H1 (cell line): ENCODE results near the gene BHLHE23. TPM values are rescaled to one million over a fixed set of nuclear protein-coding genes. Genes with fewer than 3 reads are reported as not detected.

Experiments used
- CTCF ChIA-PET: fragments of 300-600 bp; sonication (Branson Sonifier 250); formaldehyde crosslinking; loops from one replicate; lab custom pipeline; 2021; ENCODE audit not compliant: partially characterized antibody; lab: Charles Lee
- POLR2A ChIA-PET: fragments of 300-600 bp; sonication (Branson Sonifier 250); formaldehyde crosslinking; loops from one replicate; lab custom pipeline; 2021; ENCODE audit warnings: inconsistent platforms; ENCODE audit not compliant: partially characterized antibody; lab: Charles Lee
- DNase-seq, 2 experiments: peaks; one replicate each; pipeline versions ENCODE4 v3.0.0 to v3.0.0-alpha.2; 2010 to 2022; ENCODE audit warnings: low spot score in 2 of 2, low read depth in 1 of 2, mixed read lengths in 1 of 2
- FAIRE-seq: peaks from 2 replicates; lab custom pipeline; 2011; peaks lifted over from hg19 to GRCh38; lab: Jason Lieb, UNC
- H2AFZ ChIP-seq: 2 replicates; pipeline ENCODE4 v1.8.1; 2012; ENCODE audit warnings: low read length, inconsistent platforms
- H2AK5ac ChIP-seq: 2 replicates; pipeline ENCODE4 v1.6.1; 2013; ENCODE audit warnings: low read depth, low read length
- H2BK120ac ChIP-seq: replicated peaks from 2 replicates; pipeline ENCODE3; 2013; ENCODE audit warnings: low read depth, low read length, inconsistent platforms
- H2BK12ac ChIP-seq: 2 replicates; pipeline ENCODE4 v1.6.1; 2013; ENCODE audit warnings: low read depth, low read length
- H2BK15ac ChIP-seq: 2 replicates; pipeline ENCODE4 v1.6.1; 2013; ENCODE audit warnings: low read length
- H2BK20ac ChIP-seq: 2 replicates; pipeline ENCODE4 v1.6.1; 2013; ENCODE audit warnings: low read length
- H2BK5ac ChIP-seq: 2 replicates; pipeline ENCODE4 v1.6.1; 2013; ENCODE audit warnings: low read depth, low read length
- H3K14ac ChIP-seq: 2 replicates; pipeline ENCODE4 v1.6.1; 2013; ENCODE audit warnings: inconsistent platforms; ENCODE audit not compliant: insufficient read length
- H3K18ac ChIP-seq: 2 replicates; pipeline ENCODE4 v1.6.1; 2013; ENCODE audit warnings: low read length; ENCODE audit errors: extremely low read depth
- H3K23ac ChIP-seq: 2 replicates; pipeline ENCODE4 v1.6.1; 2013; ENCODE audit warnings: inconsistent platforms; ENCODE audit not compliant: insufficient read length
- H3K23me2 ChIP-seq: 2 replicates; pipeline ENCODE4 v1.6.1; 2013; ENCODE audit warnings: low read depth, low read length
- H3K27ac ChIP-seq: 2 replicates; pipeline ENCODE4 v1.6.1; 2011; ENCODE audit warnings: low read depth, low read length, inconsistent platforms
- H3K27me3 ChIP-seq, 4 experiments: replicated peaks in 1 of 4; 1 replicate in 1 of 4; 2 replicates in 3 of 4; pipeline versions ENCODE4 v1.6.1 to v1.8.1; 2011 to 2013; ENCODE audit warnings: low read length in 3 of 4, mild to moderate bottlenecking in 3 of 4, inconsistent platforms in 2 of 4, mixed read lengths in 2 of 4, moderate library complexity in 1 of 4; ENCODE audit not compliant: control insufficient read depth in 3 of 4, insufficient read depth in 3 of 4; ENCODE audit errors: extremely low read depth in 1 of 4
- H3K36me3 ChIP-seq, 4 experiments: 2 replicates each; pipeline versions ENCODE4 v1.6.1 to v1.8.1; 2011 to 2013; ENCODE audit warnings: mild to moderate bottlenecking in 4 of 4, low read length in 3 of 4, moderate library complexity in 2 of 4, control low read depth in 1 of 4, inconsistent platforms in 1 of 4; ENCODE audit not compliant: insufficient read depth in 4 of 4, control insufficient read depth in 2 of 4
- H3K4ac ChIP-seq: replicated peaks from 2 replicates; pipeline ENCODE3; 2013; ENCODE audit warnings: low read length, low read depth, mixed read lengths, inconsistent platforms; ENCODE audit not compliant: insufficient read length
- H3K4me1 ChIP-seq, 4 experiments: replicated peaks in 1 of 4; 1 replicate in 1 of 4; 2 replicates in 3 of 4; pipeline versions ENCODE4 v1.6.1 to v1.8.1; 2011 to 2013; ENCODE audit warnings: low read length in 3 of 4, inconsistent platforms in 2 of 4, mixed read lengths in 1 of 4; ENCODE audit not compliant: insufficient read depth in 4 of 4, control insufficient read depth in 3 of 4
- H3K4me2 ChIP-seq, 2 experiments: 2 replicates each; pipeline versions ENCODE4 v1.6.1 to v1.8.1; 2011 to 2013; ENCODE audit warnings: low read depth in 2 of 2, low read length in 2 of 2, control low read depth in 1 of 2, inconsistent platforms in 1 of 2, mild to moderate bottlenecking in 1 of 2; ENCODE audit not compliant: insufficient read depth in 1 of 2
- H3K4me3 ChIP-seq, 4 experiments: fragments of 200-600, 300-600 bp in 1 of 4; sonication (generic), shearing (Covaris generic), sonication (Bioruptor Twin) in 1 of 4; 2 replicates each; pipeline versions ENCODE4 v1.5.1 to v1.8.1; 2011 to 2016; ENCODE audit warnings: low read length in 4 of 4, low read depth in 3 of 4, control low read depth in 2 of 4, inconsistent platforms in 2 of 4, mild to moderate bottlenecking in 2 of 4, mixed read lengths in 1 of 4, moderate library complexity in 1 of 4; ENCODE audit not compliant: insufficient read depth in 2 of 4; ENCODE audit errors: extremely low read depth in 1 of 4
- H3K56ac ChIP-seq: replicated peaks from 2 replicates; pipeline ENCODE3; 2013; ENCODE audit warnings: low read depth, mild to moderate bottlenecking, mixed read lengths, low read length, inconsistent platforms; ENCODE audit not compliant: insufficient read length
- H3K79me1 ChIP-seq: 2 replicates; pipeline ENCODE4 v1.6.1; 2013; ENCODE audit warnings: low read depth, low read length, control low read depth
- H3K79me2 ChIP-seq, 2 experiments: 2 replicates each; pipeline versions ENCODE4 v1.6.1 to v1.8.1; 2012 to 2013; ENCODE audit warnings: low read length in 2 of 2, mild to moderate bottlenecking in 2 of 2, inconsistent platforms in 1 of 2; ENCODE audit not compliant: insufficient read depth in 2 of 2, control insufficient read depth in 1 of 2
- H3K9ac ChIP-seq, 4 experiments: replicated peaks in 1 of 4; 1 replicate in 1 of 4; 2 replicates in 3 of 4; pipeline versions ENCODE4 v1.6.1 to v1.8.1; 2011 to 2013; ENCODE audit warnings: low read depth in 3 of 4, low read length in 3 of 4, control low read depth in 2 of 4, mild to moderate bottlenecking in 2 of 4, moderate library complexity in 2 of 4, inconsistent platforms in 1 of 4; ENCODE audit errors: extremely low read depth in 1 of 4
- H3K9me3 ChIP-seq, 2 experiments: 2 replicates each; pipeline versions ENCODE4 v1.6.1 to v1.8.1; 2012 to 2013; ENCODE audit warnings: mild to moderate bottlenecking in 2 of 2, moderate library complexity in 2 of 2, control low read depth in 1 of 2, inconsistent platforms in 1 of 2, low read depth in 1 of 2, low read length in 1 of 2, mixed read lengths in 1 of 2; ENCODE audit not compliant: insufficient read depth in 2 of 2
- H4K20me1 ChIP-seq, 2 experiments: replicated peaks in 1 of 2; 2 replicates each; pipeline versions ENCODE3 to v1.8.1; 2011 to 2013; ENCODE audit warnings: inconsistent platforms in 2 of 2, low read length in 2 of 2, mild to moderate bottlenecking in 1 of 2; ENCODE audit not compliant: insufficient read depth in 2 of 2, control insufficient read depth in 1 of 2
- H4K5ac ChIP-seq: 2 replicates; pipeline ENCODE4 v1.6.1; 2013; ENCODE audit warnings: low read length, low read depth, mixed read lengths, inconsistent platforms; ENCODE audit not compliant: insufficient read length
- H4K8ac ChIP-seq: 2 replicates; pipeline ENCODE4 v1.8.0; 2013; ENCODE audit warnings: mild to moderate bottlenecking, moderate library complexity, low read length, inconsistent platforms; ENCODE audit not compliant: insufficient read depth; ENCODE audit errors: extremely low read depth
- H4K91ac ChIP-seq: replicated peaks from 2 replicates; pipeline ENCODE3; 2013; ENCODE audit warnings: low read length, mixed read lengths, inconsistent platforms; ENCODE audit not compliant: insufficient read length
- CBX8 ChIP-seq: fragments of 300-800, 300-1000 bp; sonication (generic); IDR thresholded peaks from 2 replicates; pipeline ENCODE4 v1.7.1; 2016; ENCODE audit warnings: low read depth, low read length, borderline replicate concordance
- CEBPB ChIP-seq: IDR thresholded peaks from 2 replicates; pipeline ENCODE4 v1.6.1; 2012; ENCODE audit warnings: low read depth, low read length
- EZH2 ChIP-seq: fragments of 200-600 bp; sonication (generic); IDR thresholded peaks from 2 replicates; pipeline ENCODE4 v1.7.1; 2012; ENCODE audit warnings: low read depth, mild to moderate bottlenecking, moderate library complexity, low read length, inconsistent platforms; ENCODE audit not compliant: severe bottlenecking
- FOSL1 ChIP-seq: IDR thresholded peaks from 2 replicates; pipeline ENCODE4 v1.6.1; 2011; ENCODE audit warnings: mild to moderate bottlenecking, low read depth, low read length, moderate library complexity; ENCODE audit not compliant: insufficient read depth
- RNF2 ChIP-seq: fragments of 200-900, 300-1000 bp; sonication (generic); IDR thresholded peaks from 2 replicates; pipeline ENCODE4 v1.7.1; 2016; ENCODE audit warnings: borderline replicate concordance, low read depth, mild to moderate bottlenecking, antibody characterized with exemption, low read length; ENCODE audit not compliant: poor library complexity, severe bottlenecking; ENCODE audit errors: missing control alignments
- SUZ12 ChIP-seq: fragments of 200-600 bp; sonication (generic); IDR thresholded peaks from 2 replicates; pipeline ENCODE4 v1.6.1; 2012; ENCODE audit warnings: mild to moderate bottlenecking, inconsistent platforms, low read length, moderate library complexity, mixed read lengths
- WGBS, 2 experiments: shearing (Covaris generic) in 1 of 2; methylation state at CpG; one replicate each; pipeline versions ENCODE4 v1.1.6 to v1.1.7; 2013 to 2015; ENCODE audit warnings: low lambda C conversion rate in 2 of 2, mixed read lengths in 2 of 2, inconsistent platforms in 1 of 2, low coverage in 1 of 2, missing lambda C conversion rate in 1 of 2; ENCODE audit not compliant: insufficient replicate concordance in 2 of 2, insufficient coverage in 1 of 2, insufficient read length in 1 of 2; ENCODE audit errors: extremely low coverage in 1 of 2, missing lambda C conversion rate in 1 of 2; 5-methylcytosine and 5-hydroxymethylcytosine counted together
- polyA plus RNA-seq, 7 experiments: library from polyadenylated mRNA; depleted of rRNA in 3 of 7; stranded (reverse) in 5 of 7; unstranded in 2 of 7; fragments of >200 nt in 5 of 7; fragments of 200-250 nt in 2 of 7; gene quantifications; 1 replicate in 5 of 7; 2 replicates in 1 of 7; 4 replicates in 1 of 7; pipeline versions ENCODE4 v1.2.1 to v1.2.3, GENCODE V29; 2011 to 2013; ENCODE audit warnings: missing spikeins in 2 of 7, mixed read lengths in 2 of 7
- total RNA-seq: library from RNA; stranded (reverse); fragmentation: NEBNext Ultra II Directional; extraction: Animal tissue kit (Norgen Biotek cat#: 25700); gene quantifications from 2 replicates; pipeline ENCODE4 v1.2.1, GENCODE V29; 2021

BHLHE23 gene
- total and polyA plus RNA-seq, 2 of the 8 experiments (the other 6 are each of a cell fraction or from before 2014, with no cell fraction given), result 0.47 TPM; not detected in 1

- H3K23me2 ChIP-seq, result peaks cover 13% of the 10 kb centered on the region; the same call in 1 of the 2 replicates
- DNase-seq (no peak), FAIRE-seq (no peak)
- H3K4me1 ChIP-seq, result peaks cover 2 to 20% (median 11%) of the 10 kb centered on the region in 4 experiments
- H3K36me3 ChIP-seq, result no peaks in the 10 kb centered on the region
- peak overlapping the region; percentile 13; the same call in 1 of the 2 replicates for H2BK20ac ChIP-seq
- POLR2A ChIA-PET, result interaction anchor here (0.8 to 1.8 kb wide), 6 partner anchors 26 to 55 kb away, joined by 3 to 12 read pairs (median 4); partner anchors contain the start of gene BHLHE23
- no peaks in the 10 kb centered on the region for H3K79me1 ChIP-seq
- no peaks in the 10 kb centered on the region for H3K79me2 ChIP-seq
- H3K27ac ChIP-seq, result no peak overlapping the region
- no peak overlapping the region for H3K9ac ChIP-seq
- H2AK5ac ChIP-seq, result no peak overlapping the region
- H2AFZ ChIP-seq, result no peak overlapping the region
- peaks cover 8 to 37% (median 23%) of the 10 kb centered on the region in 4 experiments for H3K27me3 ChIP-seq
- no peak overlapping the region for H3K14ac ChIP-seq
- H3K18ac ChIP-seq, result peak overlapping the region; percentile 60
- H2BK120ac ChIP-seq, result no peak overlapping the region
- no peak overlapping the region for H3K56ac ChIP-seq
- no peak overlapping the region; the same call in 1 of the 2 replicates for H2BK5ac ChIP-seq
- H4K5ac ChIP-seq, result no peak overlapping the region
- H2BK12ac ChIP-seq, result peak overlapping the region; percentile 90; the same call in 1 of the 2 replicates
- no peak overlapping the region for H3K4ac ChIP-seq
- H3K4me2 ChIP-seq, result peak overlapping the region; percentile 18 to 69
- H4K8ac ChIP-seq, result no peak overlapping the region
- no peak overlapping the region for H2BK15ac ChIP-seq
- peak overlapping the region; percentile 13 to 55 (median 24); a peak in 6 of 8 replicates for H3K4me3 ChIP-seq
- no peak overlapping the region for H3K23ac ChIP-seq
- 14% methylated on average over 34 of the region's 48 CpGs; no CpG with 5 or more reads in 1 of the 2 experiments for WGBS, 2 experiments
- peak overlapping the region; percentile 30 for H4K91ac ChIP-seq
- peaks cover 0 to 9% of the 10 kb centered on the region in 2 experiments for H4K20me1 ChIP-seq
- no peak for TF ChIP-seq FOSL1
- TF ChIP-seq CBX8, result no peak
- TF ChIP-seq SUZ12, result peak; percentile 48; the same call in 1 of the 2 replicates
- TF ChIP-seq EZH2, result peak; percentile 31
- no peak for TF ChIP-seq CEBPB
- TF ChIP-seq RNF2, result peak; percentile 9
- TF ChIP-seq, all 59 proteins: peak for 3
- CTCF ChIA-PET, result interaction anchor here (0.6 to 1.8 kb wide), 33 partner anchors 14 to 379 kb away, joined by 3 to 9 read pairs (median 4); partner anchors contain the start of gene BIRC7
- H3K9me3 ChIP-seq, result no peaks in the 10 kb centered on the region
Measured at GRCh38 chr20:62972845-62973745, 33.7 kb downstream of the BHLHE23 start.
